Suppressor macrophage treated with lipopolysaccharide for 1 hour (primary cell): ENCODE results near the gene EMCN.
"Not testable (repeated sequence)": the region's sequence is repeated elsewhere in the genome, so short reads cannot be mapped to it uniquely, and the experiment has no call there.

ENCODE experiments used
- DNase-seq, 3 donors: peaks; one replicate each; pipeline ENCODE4 v3.0.0-alpha.2; 2020 to 2022

Gene EMCN

GRCh38 chr4:100372432-100372831 lies 145.4 kb downstream of the EMCN start:
- peak in 1 of 3 donors; percentile 7 for DNase-seq

DNA sequence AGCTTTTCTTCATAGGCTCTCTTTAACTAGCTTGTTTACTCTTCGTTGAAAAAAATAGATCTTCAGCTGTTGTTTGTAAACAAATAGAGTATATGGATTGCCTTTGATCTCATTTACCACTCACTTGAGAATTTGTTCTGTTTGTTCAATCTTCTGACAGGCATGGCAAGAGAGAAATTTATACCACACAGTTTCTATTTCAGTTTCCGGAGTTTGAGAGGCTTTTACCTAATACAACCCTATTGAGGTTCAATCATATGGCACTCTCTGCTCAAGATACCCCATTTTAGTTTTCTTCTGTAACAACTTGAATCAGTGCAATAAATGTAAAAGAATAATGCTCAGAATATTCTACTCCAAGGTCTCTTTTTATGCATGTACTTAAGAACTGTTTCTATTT lies 148.0 kb downstream of the EMCN start:
- no peak for DNase-seq

- DNase-seq, result no peak
Measured at GRCh38 chr4:100367451-100367850, 150.4 kb downstream of the EMCN start.

DNA sequence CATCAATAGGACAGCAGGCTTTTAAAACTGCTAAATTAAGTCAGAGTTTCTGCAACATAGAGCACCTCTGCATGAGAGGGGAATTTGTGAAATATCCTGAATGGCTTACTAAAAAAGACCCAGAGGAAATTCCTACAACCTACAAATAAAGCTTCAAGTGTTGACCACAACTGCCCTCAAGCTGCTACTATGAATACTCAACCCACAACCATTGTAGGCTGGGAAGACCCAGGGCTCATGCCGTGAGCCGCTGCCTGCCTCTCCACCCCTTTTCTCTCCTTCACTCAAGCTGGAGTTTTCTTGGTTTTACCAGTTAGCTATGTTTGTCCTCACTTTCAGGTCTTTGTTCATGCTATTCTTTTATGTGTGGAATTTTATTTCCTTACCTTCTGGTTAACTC lies 151.6 kb downstream of the EMCN start:
- DNase-seq, result no peak

- no peak for DNase-seq
Measured at GRCh38 chr4:100362366-100362765, 155.5 kb downstream of the EMCN start.

DNA sequence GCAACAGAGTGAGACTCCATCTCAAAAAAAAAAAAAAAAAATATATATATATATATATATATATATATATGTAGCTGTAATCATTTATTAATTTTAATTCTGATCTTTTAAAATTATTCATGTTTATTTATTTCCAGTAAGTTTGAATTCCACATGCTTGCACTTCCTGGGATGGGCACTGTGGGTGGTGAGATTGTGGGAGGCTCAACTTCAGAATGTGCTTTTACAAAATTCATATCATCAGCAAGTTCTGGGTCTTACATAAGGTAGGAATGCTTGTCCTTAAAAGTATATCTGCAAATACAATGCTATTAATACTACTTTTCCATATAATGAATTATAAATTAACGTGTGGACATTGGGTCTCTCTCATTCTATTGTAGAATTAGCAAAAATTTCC lies 156.5 kb downstream of the EMCN start:
- DNase-seq, result no peak

GRCh38 chr4:100360211-100360610 lies 157.6 kb downstream of the EMCN start:
- DNase-seq, result no peak

GRCh38 chr4:100359441-100359840 lies 158.4 kb downstream of the EMCN start:
- DNase-seq, result no peak

- DNase-seq, result no peak
Measured at GRCh38 chr4:100357542-100357941, 160.3 kb downstream of the EMCN start.

DNA sequence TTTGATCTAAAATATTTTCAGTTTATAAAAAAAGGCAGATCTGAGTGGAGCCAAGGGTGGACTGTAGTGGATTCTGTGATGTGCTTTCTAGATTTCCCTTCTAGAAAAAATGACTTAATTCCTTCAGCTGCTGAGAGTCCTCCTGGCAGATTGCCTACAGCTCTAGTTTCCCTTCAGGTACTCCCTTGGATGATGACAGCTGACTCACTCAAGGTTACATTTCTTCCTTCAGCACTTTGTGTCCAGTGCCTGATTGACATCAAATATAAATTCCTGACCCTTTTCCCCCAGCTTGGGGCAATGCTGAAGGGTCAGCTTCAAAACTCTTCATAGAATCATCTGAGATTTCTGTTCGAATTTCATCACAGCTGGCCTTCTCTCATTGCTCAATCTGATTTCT lies 161.7 kb downstream of the EMCN start:
- no peak for DNase-seq

DNA sequence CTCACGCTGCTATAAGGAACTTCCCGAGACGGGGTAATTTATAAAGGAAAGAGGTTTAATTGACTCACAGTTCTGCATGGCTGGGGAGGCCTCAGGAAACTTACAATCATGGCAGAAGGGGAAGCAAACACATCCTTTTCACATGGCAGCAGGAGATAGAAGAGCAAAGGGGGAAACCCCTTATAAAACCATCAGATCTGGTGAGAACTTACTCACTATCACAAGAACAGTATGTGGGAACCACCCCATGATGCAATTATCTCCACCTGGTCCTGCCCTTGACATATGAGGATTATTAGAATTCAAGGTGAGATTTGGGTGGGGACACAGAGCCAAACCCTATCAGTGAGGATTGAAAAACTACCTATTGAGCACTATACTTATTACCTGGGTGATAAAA lies 165.5 kb downstream of the EMCN start:
- not testable (repeated sequence) for DNase-seq

- peak in 1 of 3 donors; percentile 27 for DNase-seq
Measured at GRCh38 chr4:100348473-100348872, 169.3 kb downstream of the EMCN start.

DNA sequence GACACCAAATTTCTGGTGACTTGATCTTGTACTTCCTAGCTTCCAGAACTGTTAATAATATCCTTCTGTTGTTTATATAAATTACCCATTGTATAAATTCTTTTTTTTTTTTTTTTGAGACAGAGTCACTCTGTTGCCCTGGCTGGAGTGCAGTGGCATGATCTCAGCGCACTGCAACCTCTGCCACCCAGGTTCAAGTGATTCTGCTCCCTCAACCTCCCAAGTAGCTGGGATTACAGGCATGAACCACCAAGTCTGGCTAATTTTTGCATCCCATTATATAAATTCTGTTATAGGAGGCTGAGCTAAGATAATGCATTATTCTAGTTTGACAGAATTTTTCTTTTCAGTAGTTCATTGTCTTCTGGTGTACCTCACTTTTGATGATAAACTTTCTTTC lies 170.6 kb downstream of the EMCN start:
- DNase-seq, result no peak

GRCh38 chr4:100345585-100345984 lies 172.2 kb downstream of the EMCN start:
- DNase-seq, result no peak
